Left ventricle myocardium superior (tissue), 1 donor: Measurements from ENCODE around the gene RAB36. TPM values are rescaled to one million over a fixed set of nuclear protein-coding genes. Genes with fewer than 3 reads are reported as not detected.

Source experiments
- ATAC-seq: fragments of 200-7000 bp; cut with Tn5 transposase; one replicate; pipeline ENCODE4 v1.9.1; 2020; ENCODE audit warnings: mild to moderate bottlenecking, moderate library complexity
- DNase-seq: peaks from one replicate; pipeline ENCODE4 v3.0.0-alpha.2; 2020
- intact Hi-C: fragments of 100-400 bp; cut with micrococcal nuclease; formaldehyde crosslinking; loops from one replicate; pipeline ENCODE4 v1.11.0; 2022
- total RNA-seq: library from RNA; stranded (reverse); fragmentation: NEBNext Ultra II Directional; extraction: Animal tissue kit (Norgen Biotek cat#: 25700); gene quantifications from one replicate; pipeline ENCODE4 v1.2.1, GENCODE V29; 2021
- donor health status: DM: no; HTN: yes; CAD: no; lungs with severe emphysema.

The RAB36 gene
- total RNA-seq, 1 donor from 2014 or later = 0.74 TPM

GRCh38 chr22:23151827-23152226 lies 6.5 kb downstream of the RAB36 start:
- intact Hi-C loops = no loop called here
- ATAC-seq (no peak), DNase-seq (no peak)

DNA sequence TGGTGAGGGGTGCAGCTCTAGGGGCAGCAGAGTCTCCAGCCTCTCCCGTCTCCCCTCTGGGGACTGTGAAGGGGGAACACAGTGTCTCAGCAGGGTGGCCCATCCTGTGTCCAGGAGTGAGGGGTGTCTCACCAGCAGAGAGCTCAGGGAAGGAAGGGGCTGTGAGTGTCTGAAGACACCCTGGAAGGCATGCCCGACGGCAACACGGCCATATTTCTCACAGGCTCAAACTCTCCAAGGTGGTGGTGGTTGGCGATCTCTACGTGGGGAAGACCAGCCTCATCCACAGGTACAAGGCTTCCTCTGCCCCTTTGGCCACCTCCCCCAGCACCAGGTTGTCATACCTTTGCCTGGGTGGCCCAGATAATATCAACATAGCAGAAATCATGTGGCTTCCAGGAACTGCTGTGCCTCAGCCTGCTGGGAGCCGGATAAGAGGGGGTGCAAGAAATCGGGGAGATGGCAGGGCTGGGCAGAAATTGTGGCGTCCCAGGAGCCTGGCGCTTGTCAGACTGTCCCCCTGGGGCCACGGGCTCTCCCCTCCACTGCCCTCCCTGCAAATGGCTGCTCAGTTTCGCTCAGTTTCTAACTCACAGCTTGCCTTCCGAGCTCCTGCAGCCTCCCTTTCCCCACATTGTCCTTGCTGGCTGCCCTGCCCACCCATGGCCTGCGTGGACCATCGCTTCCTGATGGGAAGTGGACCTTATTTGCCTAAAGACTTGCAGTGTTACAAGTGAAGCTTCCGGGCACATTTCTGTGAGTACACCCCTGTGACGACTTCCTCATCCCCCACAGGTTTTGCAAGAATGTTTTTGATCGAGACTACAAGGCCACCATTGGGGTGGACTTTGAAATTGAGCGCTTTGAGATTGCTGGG lies 7.2 kb downstream of the RAB36 start:
- ATAC-seq (no peak), DNase-seq (no peak)
- intact Hi-C loops = no loop called here

DNA sequence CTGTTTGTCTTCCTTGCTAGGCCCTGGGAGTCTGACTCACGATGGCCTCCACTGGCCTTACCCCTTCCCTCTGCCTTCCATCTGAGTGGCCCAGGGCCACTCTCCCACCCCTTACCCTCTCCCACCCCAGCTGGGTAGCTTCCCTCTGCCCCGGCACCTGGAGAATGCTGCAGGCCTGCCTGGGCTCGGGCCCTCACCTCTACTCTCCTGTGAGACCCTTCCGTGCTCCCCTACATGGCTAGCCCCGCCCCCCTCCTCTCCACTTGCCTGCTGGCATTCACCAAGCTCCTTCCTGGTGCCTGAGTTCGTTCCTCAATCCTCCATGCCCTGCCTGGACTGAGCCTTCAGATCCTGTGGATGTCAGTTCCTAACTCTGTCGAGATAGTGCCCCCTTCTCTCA lies 8.7 kb downstream of the RAB36 start:
- ATAC-seq (no peak), DNase-seq (no peak)
- intact Hi-C loops = no loop called here

GRCh38 chr22:23154461-23154860 lies 9.2 kb downstream of the RAB36 start:
- no peak for DNase-seq
- intact Hi-C loops = no loop called here

GRCh38 chr22:23155143-23155542 lies 9.9 kb downstream of the RAB36 start:
- intact Hi-C loops = no loop called here
- ATAC-seq (no peak), DNase-seq (no peak)

More at GRCh38 chr22:23154461-23154860, 9.2 kb downstream of the RAB36 start:
- no peak for ATAC-seq

DNA sequence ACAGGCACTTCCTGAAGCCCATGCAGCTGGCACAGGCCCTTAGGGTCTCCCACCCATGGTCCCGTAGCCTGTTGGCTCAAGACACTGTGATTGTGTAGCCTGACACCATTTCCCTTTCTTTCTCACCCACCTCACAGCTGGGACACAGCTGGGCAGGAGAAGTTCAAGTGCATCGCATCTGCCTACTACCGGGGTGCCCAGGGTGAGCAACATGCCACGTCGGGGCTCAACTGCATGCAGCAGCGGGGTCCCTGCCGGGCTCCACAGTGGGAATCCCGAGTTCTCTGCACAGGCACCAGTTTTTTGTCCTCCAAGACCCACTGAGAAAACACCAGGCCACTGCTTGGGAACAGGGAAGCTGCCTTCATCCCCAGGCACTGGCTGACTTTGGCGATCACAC lies 10.6 kb downstream of the RAB36 start:
- DNase-seq = no peak
- no peak for ATAC-seq
- intact Hi-C loops = no loop called here

DNA sequence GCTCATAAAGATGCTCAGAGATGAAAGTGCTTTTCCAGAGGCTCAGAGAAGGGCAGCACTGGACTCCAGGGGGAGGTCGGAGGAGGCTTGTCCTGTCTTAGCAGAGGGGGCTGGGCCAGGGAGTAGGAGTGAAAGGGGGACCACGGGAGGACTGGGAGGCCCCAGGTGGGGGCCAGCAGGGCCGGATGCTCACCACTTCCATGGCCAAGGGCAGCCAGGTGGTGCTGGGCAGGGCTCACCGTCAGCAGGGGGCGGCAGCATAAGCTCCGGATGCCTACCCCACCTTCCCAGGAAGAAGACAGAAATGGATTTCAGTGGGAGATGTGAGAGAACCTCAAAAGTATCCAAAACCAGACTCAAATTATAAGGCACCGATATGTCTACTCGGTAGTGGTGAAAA lies 11.0 kb downstream of the RAB36 start:
- DNase-seq (no peak), ATAC-seq (no peak)
- intact Hi-C loops = no loop called here

GRCh38 chr22:23157560-23158515 lies 12.6 kb downstream of the RAB36 start:
- intact Hi-C loops = no loop called here
- no peak for ATAC-seq

DNA sequence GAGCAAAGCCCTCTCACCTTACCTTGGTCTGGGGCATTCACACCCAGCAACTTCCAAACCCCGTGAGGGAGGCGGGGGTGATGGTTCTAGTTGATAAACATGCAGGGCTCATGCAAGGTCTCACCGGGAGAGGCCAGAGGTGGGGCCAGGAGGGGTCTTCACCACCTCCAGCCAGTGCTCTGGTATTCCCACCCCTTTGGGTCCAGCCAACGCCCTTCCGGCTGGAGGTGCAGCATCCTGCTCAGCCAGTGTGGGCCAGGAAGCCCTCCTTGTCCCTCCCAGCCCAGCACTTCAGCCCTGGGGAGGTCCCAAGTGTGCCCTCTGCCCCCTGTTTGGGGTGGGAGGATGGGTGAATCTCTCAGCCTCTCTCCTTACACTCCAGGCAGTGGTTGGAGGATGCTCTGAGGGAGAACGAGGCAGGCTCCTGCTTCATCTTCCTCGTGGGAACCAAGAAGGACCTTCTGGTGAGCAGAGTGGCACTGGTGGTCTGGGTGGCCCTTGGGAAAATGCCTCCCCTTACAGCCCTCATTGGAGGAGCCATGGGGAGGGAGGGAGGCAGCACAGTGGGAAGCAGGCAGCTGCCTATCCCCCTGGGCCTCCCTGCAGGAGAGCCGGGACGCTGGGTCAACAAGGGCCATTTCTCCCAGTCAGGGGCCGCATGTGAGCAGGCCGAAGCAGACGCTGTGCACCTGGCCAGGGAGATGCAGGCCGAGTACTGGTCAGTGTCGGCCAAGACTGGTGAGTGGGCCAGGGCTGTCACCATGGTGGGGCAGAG lies 13.4 kb downstream of the RAB36 start:
- ATAC-seq (no peak), DNase-seq (no peak)
- intact Hi-C loops = no loop called here

More at GRCh38 chr22:23157560-23158515, 12.6 kb downstream of the RAB36 start:
- DNase-seq = no peak

GRCh38 chr22:23159291-23159630 lies 14.0 kb downstream of the RAB36 start:
- ATAC-seq (no peak), DNase-seq (no peak)
- intact Hi-C loops = no loop called here

- no peak for DNase-seq
- no peak for ATAC-seq
- intact Hi-C loops = no loop called here
Measured at GRCh38 chr22:23161029-23161428, 15.8 kb downstream of the RAB36 start.

GRCh38 chr22:23161574-23161973 lies 16.3 kb downstream of the RAB36 start:
- intact Hi-C loops = no loop called here
- no peak for ATAC-seq
- no peak for DNase-seq

DNA sequence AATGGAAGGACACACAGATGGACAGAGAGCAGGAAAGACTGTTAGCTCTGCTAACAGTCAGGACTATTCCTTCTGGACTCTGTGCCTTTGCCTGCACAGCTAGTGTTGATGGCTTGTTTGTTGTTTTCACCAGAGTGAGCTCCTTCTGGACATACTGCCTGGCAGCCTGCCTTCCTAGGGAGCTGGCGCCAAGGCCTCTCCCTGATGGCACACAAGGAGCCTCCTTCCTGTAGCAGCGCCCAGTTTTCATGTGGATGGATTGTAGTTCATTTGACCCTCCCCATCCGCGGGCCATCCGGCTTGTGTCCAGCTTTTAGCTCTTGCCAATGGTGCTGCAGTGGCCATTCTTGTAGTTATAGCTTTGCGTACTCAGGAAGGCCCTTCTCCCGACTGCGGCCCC lies 18.4 kb downstream of the RAB36 start:
- ATAC-seq (peak; percentile 49), DNase-seq (peak; percentile 74)
- intact Hi-C loops = no loop called here

GRCh38 chr22:23164091-23164490 lies 18.8 kb downstream of the RAB36 start:
- ATAC-seq = no peak
- intact Hi-C loops = no loop called here
- no peak for DNase-seq

GRCh38 chr22:23166042-23166831 lies 21.0 kb downstream of the RAB36 start:
- intact Hi-C loops = no loop called here
- ATAC-seq = no peak
- no peak for DNase-seq

DNA sequence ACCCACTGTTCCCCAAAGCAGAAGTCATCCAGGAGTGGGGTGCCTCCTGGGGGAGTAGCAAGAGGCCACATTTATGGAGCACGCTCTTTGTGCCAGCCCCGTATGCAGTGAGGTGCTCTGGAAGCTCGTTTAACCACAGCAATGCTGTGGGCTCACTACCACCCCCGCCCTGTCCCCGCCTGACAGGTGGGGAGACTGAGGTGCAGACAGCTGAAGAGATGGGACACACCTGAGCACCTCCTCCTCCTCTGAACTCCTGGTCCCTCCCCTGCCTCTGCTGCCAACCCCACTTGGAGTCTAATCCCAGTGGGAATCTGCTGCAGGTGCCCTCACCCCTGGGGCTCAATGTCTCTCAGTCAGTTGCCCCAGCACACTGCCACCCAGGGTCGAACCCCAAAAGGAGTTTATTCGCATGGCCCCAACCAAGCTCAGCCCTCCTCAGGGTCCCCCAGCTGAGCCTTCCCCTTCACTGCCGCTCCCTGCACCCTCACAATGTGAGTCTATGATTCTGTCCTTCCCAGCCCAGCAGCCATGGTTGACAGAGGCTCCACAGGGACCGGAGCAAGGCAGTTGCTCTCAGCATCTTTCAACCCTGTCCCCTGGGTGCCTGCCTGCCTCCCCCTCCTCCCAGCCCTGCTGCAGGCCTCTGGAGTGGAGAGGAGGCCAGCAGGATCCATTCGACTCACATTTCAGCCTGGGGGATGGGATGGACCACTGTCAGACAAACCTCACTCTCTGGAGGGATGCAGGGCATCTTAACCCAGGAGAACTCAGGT lies 21.8 kb downstream of the RAB36 start:
- DNase-seq (no peak), ATAC-seq (no peak)
- intact Hi-C loops = no loop called here

DNA sequence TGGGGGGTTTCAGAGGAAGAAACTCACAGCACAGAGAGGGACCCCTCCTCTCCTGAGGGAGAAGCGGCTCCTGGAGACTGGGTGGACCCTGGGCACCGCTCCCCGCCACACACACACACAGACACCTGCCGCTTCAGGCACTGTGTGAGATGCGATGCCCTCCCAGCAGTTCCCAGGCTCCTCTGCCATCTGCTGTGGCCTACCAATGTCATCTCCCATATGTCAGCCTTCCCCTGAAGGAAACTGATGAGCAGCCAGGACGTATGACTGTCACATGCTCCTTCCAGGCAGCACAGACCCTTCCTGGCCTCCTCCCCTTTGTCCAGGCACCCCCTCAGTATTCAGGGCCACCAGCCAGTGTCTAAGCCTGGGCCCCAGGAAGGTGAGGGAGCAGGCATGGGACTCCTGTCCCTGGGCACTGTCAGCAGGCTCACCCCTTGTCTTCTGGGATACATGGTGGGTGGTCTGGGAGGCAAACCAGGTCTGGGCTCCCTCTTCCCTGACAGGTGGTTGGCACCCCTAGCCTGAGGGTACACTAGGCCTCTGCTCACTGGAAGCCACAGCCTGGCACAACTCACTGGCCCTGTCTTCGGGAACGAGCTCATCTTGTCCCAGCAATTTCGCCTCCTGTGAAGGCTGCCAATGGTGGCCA lies 23.2 kb downstream of the RAB36 start:
- ATAC-seq = no peak
- intact Hi-C loops = no loop called here
- DNase-seq = no peak

DNA sequence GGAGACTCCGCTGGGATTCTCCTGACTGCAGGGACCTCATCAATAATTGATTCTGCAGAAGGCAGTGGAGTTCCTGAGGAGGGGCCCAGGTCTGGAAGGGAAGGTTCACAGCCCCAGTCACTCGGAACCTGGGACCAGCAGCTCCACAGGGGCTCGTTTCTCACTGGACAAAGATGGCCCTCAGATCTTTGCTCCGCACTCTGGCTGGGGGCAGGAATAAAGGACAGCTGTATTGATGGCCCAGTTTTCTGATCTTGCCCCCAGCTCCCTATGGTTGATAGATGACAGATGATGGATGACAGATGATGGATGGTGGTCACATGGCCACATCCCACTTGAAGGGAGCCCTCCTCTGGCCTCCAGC lies 23.7 kb downstream of the RAB36 start:
- ATAC-seq (no peak), DNase-seq (no peak)
- intact Hi-C loops = no loop called here
